ENCODE measurements around the gene DMD.

DMD gene

DNA sequence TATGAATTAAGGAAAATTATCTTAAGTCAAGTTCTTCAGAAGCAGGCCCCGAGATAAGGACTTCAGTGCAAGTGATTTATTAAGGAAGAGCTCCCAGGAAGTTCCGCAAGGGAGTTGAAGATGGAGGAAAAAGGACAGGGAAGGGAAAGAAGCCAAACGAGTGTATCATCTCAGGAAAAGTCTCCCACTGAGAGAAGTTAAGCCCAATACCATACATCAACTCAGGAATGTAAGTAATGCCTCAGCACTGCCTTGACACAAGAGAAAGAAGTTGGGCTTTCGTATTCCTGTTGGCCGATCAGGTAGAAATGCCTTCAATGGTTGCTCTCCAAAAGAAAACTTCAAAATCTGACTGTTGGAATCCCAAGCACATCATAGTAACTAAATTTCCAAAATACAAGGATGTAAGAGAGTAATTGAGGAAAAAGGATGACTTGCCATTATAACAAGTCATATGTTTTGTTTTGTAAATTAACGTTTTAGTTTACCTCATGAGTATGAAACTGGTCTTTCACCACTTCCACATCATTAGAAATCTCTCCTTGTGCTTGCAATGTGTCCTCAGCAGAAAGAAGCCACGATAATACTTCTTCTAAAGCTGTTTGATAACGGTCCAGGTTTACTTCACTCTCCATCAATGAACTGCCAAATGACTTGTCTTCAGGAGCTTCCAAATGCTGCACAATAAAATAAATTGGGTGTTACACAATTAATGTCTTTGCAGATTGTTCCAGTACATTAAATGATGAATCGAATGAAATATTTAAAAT, 566.7 kb downstream of the DMD start:
- Histone ChIP-seq H3K9ac (ENCODE audit: low read depth, low read length, poor library complexity, severe bottlenecking) (no peak overlapping the region), H2AFZ (ENCODE audit: low read length) (no peak overlapping the region), H3K36me3 (ENCODE audit: insufficient read depth, low read length) (no peaks in the 10 kb centered on the region), H3K4me1 (ENCODE audit: insufficient read depth, low read length, poor library complexity, severe bottlenecking) (no peaks in the 10 kb centered on the region), H3K4me2 (ENCODE audit: low read depth, low read length, poor library complexity, severe bottlenecking) (no peak overlapping the region), H3K79me2 (ENCODE audit: insufficient read depth, low read length) (no peaks in the 10 kb centered on the region), H4K20me1 (ENCODE audit: insufficient read depth, low read length, poor library complexity, severe bottlenecking) (no peaks in the 10 kb centered on the region), H3K4me3 (ENCODE audit: low read length, poor library complexity, severe bottlenecking) (no peak overlapping the region), H3F3A (ENCODE audit: low read depth) (no peaks in the 10 kb centered on the region), H3K9me2 (replicated peaks; ENCODE audit: low read depth, low read length) (no peaks in the 10 kb centered on the region), H3K9me3 (ENCODE audit: insufficient read depth, low read depth, low read length) (no peaks in the 10 kb centered on the region), H3K27me3 (ENCODE audit: insufficient read depth, low read length, poor library complexity, severe bottlenecking) (no peaks in the 10 kb centered on the region)
- TF ChIP-seq, protein P1, sequence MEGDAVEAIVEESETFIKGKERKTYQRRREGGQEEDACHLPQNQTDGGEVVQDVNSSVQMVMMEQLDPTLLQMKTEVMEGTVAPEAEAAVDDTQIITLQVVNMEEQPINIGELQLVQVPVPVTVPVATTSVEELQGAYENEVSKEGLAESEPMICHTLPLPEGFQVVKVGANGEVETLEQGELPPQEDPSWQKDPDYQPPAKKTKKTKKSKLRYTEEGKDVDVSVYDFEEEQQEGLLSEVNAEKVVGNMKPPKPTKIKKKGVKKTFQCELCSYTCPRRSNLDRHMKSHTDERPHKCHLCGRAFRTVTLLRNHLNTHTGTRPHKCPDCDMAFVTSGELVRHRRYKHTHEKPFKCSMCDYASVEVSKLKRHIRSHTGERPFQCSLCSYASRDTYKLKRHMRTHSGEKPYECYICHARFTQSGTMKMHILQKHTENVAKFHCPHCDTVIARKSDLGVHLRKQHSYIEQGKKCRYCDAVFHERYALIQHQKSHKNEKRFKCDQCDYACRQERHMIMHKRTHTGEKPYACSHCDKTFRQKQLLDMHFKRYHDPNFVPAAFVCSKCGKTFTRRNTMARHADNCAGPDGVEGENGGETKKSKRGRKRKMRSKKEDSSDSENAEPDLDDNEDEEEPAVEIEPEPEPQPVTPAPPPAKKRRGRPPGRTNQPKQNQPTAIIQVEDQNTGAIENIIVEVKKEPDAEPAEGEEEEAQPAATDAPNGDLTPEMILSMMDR (conservative IDR thresholded peaks at IDR 0.05; ENCODE audit: low read length), result no peak
- no peak for TF ChIP-seq EZH2phosphoT487 (IDR thresholded peaks at IDR 0.05; ENCODE audit: borderline replicate concordance)

DNA sequence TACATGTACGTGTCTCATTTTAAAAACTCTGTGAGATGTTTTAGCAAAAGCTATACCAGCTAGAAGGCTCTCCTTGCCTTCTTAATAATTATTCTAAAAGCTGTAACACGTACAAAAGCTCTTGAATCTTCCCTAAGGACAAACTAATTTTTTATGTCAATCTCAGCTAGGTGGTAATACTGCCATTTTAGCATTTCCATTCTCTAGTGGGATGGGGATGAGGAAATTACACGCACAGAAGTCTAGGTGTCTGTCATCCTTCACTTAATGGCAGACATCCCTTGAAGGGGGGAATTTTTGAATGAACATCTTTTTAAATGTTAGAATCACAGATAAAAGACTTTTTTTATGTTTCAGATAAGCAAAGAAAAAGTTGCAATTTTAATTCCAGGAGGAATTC, 569.1 kb downstream of the DMD start:
- no peak for TF ChIP-seq EZH2phosphoT487 (IDR thresholded peaks at IDR 0.05; ENCODE audit: borderline replicate concordance)
- TF ChIP-seq, protein P1 (conservative IDR thresholded peaks at IDR 0.05; ENCODE audit: low read length), result no peak
- Histone ChIP-seq H3K4me2 (ENCODE audit: low read depth, low read length, poor library complexity, severe bottlenecking) (no peak overlapping the region), H2AFZ (ENCODE audit: low read length) (no peak overlapping the region), H3K9me2 (replicated peaks; ENCODE audit: low read depth, low read length) (no peaks in the 10 kb centered on the region), H3K9ac (ENCODE audit: low read depth, low read length, poor library complexity, severe bottlenecking) (no peak overlapping the region), H3K36me3 (ENCODE audit: insufficient read depth, low read length) (no peaks in the 10 kb centered on the region), H3K27me3 (ENCODE audit: insufficient read depth, low read length, poor library complexity, severe bottlenecking) (no peaks in the 10 kb centered on the region), H3K4me1 (ENCODE audit: insufficient read depth, low read length, poor library complexity, severe bottlenecking) (no peaks in the 10 kb centered on the region), H3K9me3 (ENCODE audit: insufficient read depth, low read depth, low read length) (no peaks in the 10 kb centered on the region), H3K79me2 (ENCODE audit: insufficient read depth, low read length) (no peaks in the 10 kb centered on the region), H3F3A (ENCODE audit: low read depth) (no peaks in the 10 kb centered on the region), H4K20me1 (ENCODE audit: insufficient read depth, low read length, poor library complexity, severe bottlenecking) (no peaks in the 10 kb centered on the region), H3K4me3 (ENCODE audit: low read length, poor library complexity, severe bottlenecking) (no peak overlapping the region)

DNA sequence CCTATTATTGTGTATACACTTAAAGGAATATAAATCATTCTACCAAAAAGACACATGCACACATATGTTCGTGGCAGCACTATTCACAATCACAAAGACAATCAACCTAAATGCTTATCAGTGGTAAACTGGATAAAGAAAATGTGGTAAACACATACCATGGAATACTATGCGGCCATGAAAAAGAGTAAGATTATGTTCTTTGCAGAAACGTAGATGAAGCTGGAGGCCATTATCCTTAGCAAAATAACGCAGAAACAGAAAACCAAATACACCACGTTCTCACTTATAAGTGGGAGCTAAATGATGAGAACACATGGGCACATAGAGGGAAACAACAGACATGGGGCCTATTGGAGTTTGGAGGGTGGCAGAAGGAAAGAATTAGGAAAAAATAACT, 593.2 kb downstream of the DMD start:
- no peaks in the 10 kb centered on the region for H3K27me3 ChIP-seq (ENCODE audit: insufficient read depth, low read length, poor library complexity, severe bottlenecking)
- no peak overlapping the region for H3K4me3 ChIP-seq (ENCODE audit: low read length, poor library complexity, severe bottlenecking)
- no peak overlapping the region for H3K4me2 ChIP-seq (ENCODE audit: low read depth, low read length, poor library complexity, severe bottlenecking)
- no peaks in the 10 kb centered on the region for H3K9me2 ChIP-seq (replicated peaks; ENCODE audit: low read depth, low read length)
- H4K20me1 ChIP-seq (ENCODE audit: insufficient read depth, low read length, poor library complexity, severe bottlenecking), result no peaks in the 10 kb centered on the region
- H3K36me3 ChIP-seq (ENCODE audit: insufficient read depth, low read length), result no peaks in the 10 kb centered on the region
- H2AFZ ChIP-seq (ENCODE audit: low read length), result no peak overlapping the region
- H3K4me1 ChIP-seq (ENCODE audit: insufficient read depth, low read length, poor library complexity, severe bottlenecking), result no peaks in the 10 kb centered on the region
- H3K9me3 ChIP-seq (ENCODE audit: insufficient read depth, low read depth, low read length), result no peaks in the 10 kb centered on the region
- no peak overlapping the region for H3K9ac ChIP-seq (ENCODE audit: low read depth, low read length, poor library complexity, severe bottlenecking)
- TF ChIP-seq, protein P1 (conservative IDR thresholded peaks at IDR 0.05; ENCODE audit: low read length), result no peak
- no peak for TF ChIP-seq EZH2phosphoT487 (IDR thresholded peaks at IDR 0.05; ENCODE audit: borderline replicate concordance)
- no peaks in the 10 kb centered on the region for H3K79me2 ChIP-seq (ENCODE audit: insufficient read depth, low read length)
- no peaks in the 10 kb centered on the region for H3F3A ChIP-seq (ENCODE audit: low read depth)
